HepG2 (cell line): ENCODE data around the gene WAS. TPM values are rescaled to one million over a fixed set of nuclear protein-coding genes. Genes with fewer than 3 reads are reported as not detected.

Source experiments
- GABPB1 ChIP-seq: IDR thresholded peaks from 2 replicates; pipeline ENCODE4 v1.6.1; 2016; ENCODE audit warnings: mild to moderate bottlenecking, missing genetic modification reagents, moderate library complexity, missing compliant biosample characterization
- IRX3 ChIP-seq: sonication (generic); formaldehyde crosslinking; IDR thresholded peaks from 2 replicates; pipeline ENCODE4 v1.8.1; 2023; ENCODE audit warnings: mild to moderate bottlenecking, low read depth, missing genetic modification reagents, borderline replicate concordance
- MTF2 ChIP-seq: sonication (generic); formaldehyde crosslinking; IDR thresholded peaks from 2 replicates; pipeline ENCODE4 v1.5.0; 2020; ENCODE audit warnings: missing genetic modification reagents, borderline replicate concordance
- TOPORS ChIP-seq: sonication (generic); formaldehyde crosslinking; IDR thresholded peaks from 2 replicates; pipeline ENCODE4 v1.8.0; 2023; ENCODE audit warnings: mild to moderate bottlenecking, missing genetic modification reagents
- ZBTB1 ChIP-seq: sonication (generic); formaldehyde crosslinking; IDR thresholded peaks from 2 replicates; pipeline ENCODE4 v1.4.0; 2020; ENCODE audit warnings: missing genetic modification reagents, borderline replicate concordance
- ZNF296 ChIP-seq: sonication (generic); formaldehyde crosslinking; conservative IDR thresholded peaks from 2 replicates; pipeline ENCODE4 v1.5.0; 2020; ENCODE audit warnings: mild to moderate bottlenecking, missing genetic modification reagents
- ZNF333 ChIP-seq: sonication (generic); formaldehyde crosslinking; IDR thresholded peaks from 2 replicates; pipeline ENCODE4 v1.4.0; 2020; ENCODE audit warnings: mild to moderate bottlenecking, missing genetic modification reagents, borderline replicate concordance
- ZNF674 ChIP-seq: sonication (generic); formaldehyde crosslinking; IDR thresholded peaks from 2 replicates; pipeline ENCODE4 v1.5.0; 2020; ENCODE audit warnings: low read depth, mild to moderate bottlenecking, missing genetic modification reagents
- polyA plus RNA-seq, 8 experiments: library from polyadenylated mRNA; depleted of rRNA in 3 of 8; stranded (reverse) in 7 of 8; unstranded in 1 of 8; fragments of >200 nt; fragmentation: Illumina TruSeq in 4 of 8; extraction: Trizol in 4 of 8; gene quantifications; 2 replicates each; pipeline versions ENCODE4 v1.2.1 to v1.2.3, GENCODE V29; 2011 to 2016; ENCODE audit warnings: low read depth in 4 of 8, missing spikeins in 1 of 8, mixed read lengths in 1 of 8; ENCODE audit not compliant: insufficient read depth in 1 of 8
- total RNA-seq, 5 experiments: library from RNA; depleted of rRNA; stranded (reverse); fragments of >200 nt; fragmentation: Illumina TruSeq; extraction: Trizol; gene quantifications; 2 replicates each; pipeline ENCODE4 v1.2.3, GENCODE V29; 2016; ENCODE audit warnings: low read depth in 1 of 5
- TF ChIP-seq, protein P1 (sequence below): sonication (generic); formaldehyde crosslinking; IDR thresholded peaks from 2 replicates; pipeline ENCODE4 v1.4.0; 2020; ENCODE audit warnings: missing genetic modification reagents, borderline replicate concordance
- TF ChIP-seq, protein P2 (sequence below): sonication (generic); formaldehyde crosslinking; IDR thresholded peaks from 2 replicates; pipeline ENCODE4 v1.4.0; 2020; ENCODE audit warnings: missing genetic modification reagents
- TF ChIP-seq, protein P3 (sequence below): sonication (generic); formaldehyde crosslinking; IDR thresholded peaks from 2 replicates; pipeline ENCODE4 v1.5.0; 2020; ENCODE audit warnings: mild to moderate bottlenecking, missing genetic modification reagents
- TF ChIP-seq, protein P4 (sequence below): IDR thresholded peaks from 2 replicates; pipeline ENCODE4 v1.6.1; 2016
- TF ChIP-seq, protein P5 (sequence below): conservative IDR thresholded peaks from 2 replicates; pipeline ENCODE4 v1.6.1; 2018; ENCODE audit warnings: missing genetic modification reagents
- TF ChIP-seq, protein P6 (sequence below): sonication (generic); formaldehyde crosslinking; IDR thresholded peaks from 2 replicates; pipeline ENCODE4 v1.5.0; 2020; ENCODE audit warnings: missing genetic modification reagents

WAS gene
- total and polyA plus RNA-seq, 2 of the 13 experiments (the other 11 are each of a cell fraction or from before 2014, with no cell fraction given), result 0.11 TPM; not detected in 1

DNA sequence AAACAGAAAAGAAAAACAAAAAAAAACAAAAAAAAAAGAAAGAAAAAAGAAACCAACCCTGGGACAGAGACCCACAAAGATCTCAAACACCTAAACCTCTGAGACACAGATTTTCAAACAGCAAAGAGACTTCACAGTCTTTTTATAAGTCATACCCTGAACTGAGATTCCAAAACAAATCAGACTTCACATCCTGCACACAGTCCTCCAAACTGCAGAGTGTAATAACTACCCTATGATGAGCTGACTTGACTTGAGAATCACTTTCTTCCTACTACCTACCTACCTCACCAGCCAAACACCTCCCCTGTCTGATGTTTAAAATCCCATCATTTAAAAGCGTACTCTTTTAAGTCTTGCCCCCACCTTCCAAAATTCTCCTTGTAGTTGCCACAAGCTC, 52.7 kb downstream of the WAS start (continued):
- TF ChIP-seq, protein P1, sequence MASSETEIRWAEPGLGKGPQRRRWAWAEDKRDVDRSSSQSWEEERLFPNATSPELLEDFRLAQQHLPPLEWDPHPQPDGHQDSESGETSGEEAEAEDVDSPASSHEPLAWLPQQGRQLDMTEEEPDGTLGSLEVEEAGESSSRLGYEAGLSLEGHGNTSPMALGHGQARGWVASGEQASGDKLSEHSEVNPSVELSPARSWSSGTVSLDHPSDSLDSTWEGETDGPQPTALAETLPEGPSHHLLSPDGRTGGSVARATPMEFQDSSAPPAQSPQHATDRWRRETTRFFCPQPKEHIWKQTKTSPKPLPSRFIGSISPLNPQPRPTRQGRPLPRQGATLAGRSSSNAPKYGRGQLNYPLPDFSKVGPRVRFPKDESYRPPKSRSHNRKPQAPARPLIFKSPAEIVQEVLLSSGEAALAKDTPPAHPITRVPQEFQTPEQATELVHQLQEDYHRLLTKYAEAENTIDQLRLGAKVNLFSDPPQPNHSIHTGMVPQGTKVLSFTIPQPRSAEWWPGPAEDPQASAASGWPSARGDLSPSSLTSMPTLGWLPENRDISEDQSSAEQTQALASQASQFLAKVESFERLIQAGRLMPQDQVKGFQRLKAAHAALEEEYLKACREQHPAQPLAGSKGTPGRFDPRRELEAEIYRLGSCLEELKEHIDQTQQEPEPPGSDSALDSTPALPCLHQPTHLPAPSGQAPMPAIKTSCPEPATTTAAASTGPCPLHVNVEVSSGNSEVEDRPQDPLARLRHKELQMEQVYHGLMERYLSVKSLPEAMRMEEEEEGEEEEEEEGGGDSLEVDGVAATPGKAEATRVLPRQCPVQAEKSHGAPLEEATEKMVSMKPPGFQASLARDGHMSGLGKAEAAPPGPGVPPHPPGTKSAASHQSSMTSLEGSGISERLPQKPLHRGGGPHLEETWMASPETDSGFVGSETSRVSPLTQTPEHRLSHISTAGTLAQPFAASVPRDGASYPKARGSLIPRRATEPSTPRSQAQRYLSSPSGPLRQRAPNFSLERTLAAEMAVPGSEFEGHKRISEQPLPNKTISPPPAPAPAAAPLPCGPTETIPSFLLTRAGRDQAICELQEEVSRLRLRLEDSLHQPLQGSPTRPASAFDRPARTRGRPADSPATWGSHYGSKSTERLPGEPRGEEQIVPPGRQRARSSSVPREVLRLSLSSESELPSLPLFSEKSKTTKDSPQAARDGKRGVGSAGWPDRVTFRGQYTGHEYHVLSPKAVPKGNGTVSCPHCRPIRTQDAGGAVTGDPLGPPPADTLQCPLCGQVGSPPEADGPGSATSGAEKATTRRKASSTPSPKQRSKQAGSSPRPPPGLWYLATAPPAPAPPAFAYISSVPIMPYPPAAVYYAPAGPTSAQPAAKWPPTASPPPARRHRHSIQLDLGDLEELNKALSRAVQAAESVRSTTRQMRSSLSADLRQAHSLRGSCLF (CRISPR knock-in tag), result no peak
- TF ChIP-seq TOPORS (CRISPR knock-in tag) (no peak), ZNF674 (no peak), ZNF333 (CRISPR knock-in tag) (no peak), MTF2 (CRISPR knock-in tag) (no peak), ZNF296 (no peak), GABPB1 (CRISPR knock-in tag) (no peak), ZBTB1 (CRISPR knock-in tag) (no peak), IRX3 (no peak)
- TF ChIP-seq, protein P2, sequence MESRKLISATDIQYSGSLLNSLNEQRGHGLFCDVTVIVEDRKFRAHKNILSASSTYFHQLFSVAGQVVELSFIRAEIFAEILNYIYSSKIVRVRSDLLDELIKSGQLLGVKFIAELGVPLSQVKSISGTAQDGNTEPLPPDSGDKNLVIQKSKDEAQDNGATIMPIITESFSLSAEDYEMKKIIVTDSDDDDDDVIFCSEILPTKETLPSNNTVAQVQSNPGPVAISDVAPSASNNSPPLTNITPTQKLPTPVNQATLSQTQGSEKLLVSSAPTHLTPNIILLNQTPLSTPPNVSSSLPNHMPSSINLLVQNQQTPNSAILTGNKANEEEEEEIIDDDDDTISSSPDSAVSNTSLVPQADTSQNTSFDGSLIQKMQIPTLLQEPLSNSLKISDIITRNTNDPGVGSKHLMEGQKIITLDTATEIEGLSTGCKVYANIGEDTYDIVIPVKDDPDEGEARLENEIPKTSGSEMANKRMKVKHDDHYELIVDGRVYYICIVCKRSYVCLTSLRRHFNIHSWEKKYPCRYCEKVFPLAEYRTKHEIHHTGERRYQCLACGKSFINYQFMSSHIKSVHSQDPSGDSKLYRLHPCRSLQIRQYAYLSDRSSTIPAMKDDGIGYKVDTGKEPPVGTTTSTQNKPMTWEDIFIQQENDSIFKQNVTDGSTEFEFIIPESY (CRISPR knock-in tag), result no peak
- TF ChIP-seq, protein P3, sequence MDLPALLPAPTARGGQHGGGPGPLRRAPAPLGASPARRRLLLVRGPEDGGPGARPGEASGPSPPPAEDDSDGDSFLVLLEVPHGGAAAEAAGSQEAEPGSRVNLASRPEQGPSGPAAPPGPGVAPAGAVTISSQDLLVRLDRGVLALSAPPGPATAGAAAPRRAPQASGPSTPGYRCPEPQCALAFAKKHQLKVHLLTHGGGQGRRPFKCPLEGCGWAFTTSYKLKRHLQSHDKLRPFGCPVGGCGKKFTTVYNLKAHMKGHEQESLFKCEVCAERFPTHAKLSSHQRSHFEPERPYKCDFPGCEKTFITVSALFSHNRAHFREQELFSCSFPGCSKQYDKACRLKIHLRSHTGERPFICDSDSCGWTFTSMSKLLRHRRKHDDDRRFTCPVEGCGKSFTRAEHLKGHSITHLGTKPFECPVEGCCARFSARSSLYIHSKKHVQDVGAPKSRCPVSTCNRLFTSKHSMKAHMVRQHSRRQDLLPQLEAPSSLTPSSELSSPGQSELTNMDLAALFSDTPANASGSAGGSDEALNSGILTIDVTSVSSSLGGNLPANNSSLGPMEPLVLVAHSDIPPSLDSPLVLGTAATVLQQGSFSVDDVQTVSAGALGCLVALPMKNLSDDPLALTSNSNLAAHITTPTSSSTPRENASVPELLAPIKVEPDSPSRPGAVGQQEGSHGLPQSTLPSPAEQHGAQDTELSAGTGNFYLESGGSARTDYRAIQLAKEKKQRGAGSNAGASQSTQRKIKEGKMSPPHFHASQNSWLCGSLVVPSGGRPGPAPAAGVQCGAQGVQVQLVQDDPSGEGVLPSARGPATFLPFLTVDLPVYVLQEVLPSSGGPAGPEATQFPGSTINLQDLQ (CRISPR knock-in tag), result no peak
- TF ChIP-seq, protein P4, sequence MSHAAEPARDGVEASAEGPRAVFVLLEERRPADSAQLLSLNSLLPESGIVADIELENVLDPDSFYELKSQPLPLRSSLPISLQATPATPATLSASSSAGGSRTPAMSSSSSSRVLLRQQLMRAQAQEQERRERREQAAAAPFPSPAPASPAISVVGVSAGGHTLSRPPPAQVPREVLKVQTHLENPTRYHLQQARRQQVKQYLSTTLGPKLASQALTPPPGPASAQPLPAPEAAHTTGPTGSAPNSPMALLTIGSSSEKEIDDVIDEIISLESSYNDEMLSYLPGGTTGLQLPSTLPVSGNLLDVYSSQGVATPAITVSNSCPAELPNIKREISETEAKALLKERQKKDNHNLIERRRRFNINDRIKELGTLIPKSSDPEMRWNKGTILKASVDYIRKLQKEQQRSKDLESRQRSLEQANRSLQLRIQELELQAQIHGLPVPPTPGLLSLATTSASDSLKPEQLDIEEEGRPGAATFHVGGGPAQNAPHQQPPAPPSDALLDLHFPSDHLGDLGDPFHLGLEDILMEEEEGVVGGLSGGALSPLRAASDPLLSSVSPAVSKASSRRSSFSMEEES (CRISPR knock-in tag), result no peak
- TF ChIP-seq, protein P5, sequence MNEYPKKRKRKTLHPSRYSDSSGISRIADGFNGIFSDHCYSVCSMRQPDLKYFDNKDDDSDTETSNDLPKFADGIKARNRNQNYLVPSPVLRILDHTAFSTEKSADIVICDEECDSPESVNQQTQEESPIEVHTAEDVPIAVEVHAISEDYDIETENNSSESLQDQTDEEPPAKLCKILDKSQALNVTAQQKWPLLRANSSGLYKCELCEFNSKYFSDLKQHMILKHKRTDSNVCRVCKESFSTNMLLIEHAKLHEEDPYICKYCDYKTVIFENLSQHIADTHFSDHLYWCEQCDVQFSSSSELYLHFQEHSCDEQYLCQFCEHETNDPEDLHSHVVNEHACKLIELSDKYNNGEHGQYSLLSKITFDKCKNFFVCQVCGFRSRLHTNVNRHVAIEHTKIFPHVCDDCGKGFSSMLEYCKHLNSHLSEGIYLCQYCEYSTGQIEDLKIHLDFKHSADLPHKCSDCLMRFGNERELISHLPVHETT (CRISPR knock-in tag), result no peak
- TF ChIP-seq, protein P6, sequence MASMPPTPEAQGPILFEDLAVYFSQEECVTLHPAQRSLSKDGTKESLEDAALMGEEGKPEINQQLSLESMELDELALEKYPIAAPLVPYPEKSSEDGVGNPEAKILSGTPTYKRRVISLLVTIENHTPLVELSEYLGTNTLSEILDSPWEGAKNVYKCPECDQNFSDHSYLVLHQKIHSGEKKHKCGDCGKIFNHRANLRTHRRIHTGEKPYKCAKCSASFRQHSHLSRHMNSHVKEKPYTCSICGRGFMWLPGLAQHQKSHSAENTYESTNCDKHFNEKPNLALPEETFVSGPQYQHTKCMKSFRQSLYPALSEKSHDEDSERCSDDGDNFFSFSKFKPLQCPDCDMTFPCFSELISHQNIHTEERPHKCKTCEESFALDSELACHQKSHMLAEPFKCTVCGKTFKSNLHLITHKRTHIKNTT (CRISPR knock-in tag), result no peak
